HUDEP-2 (cell line): ENCODE data around the gene CDKN1A.

ENCODE experiments used
- DNase-seq, 76 experiments: peaks; one replicate each; lab custom pipeline; 2025; ENCODE audit not compliant: unreplicated experiment in 76 of 76; lab: John Stamatoyannopoulos, UW

Gene CDKN1A

DNA sequence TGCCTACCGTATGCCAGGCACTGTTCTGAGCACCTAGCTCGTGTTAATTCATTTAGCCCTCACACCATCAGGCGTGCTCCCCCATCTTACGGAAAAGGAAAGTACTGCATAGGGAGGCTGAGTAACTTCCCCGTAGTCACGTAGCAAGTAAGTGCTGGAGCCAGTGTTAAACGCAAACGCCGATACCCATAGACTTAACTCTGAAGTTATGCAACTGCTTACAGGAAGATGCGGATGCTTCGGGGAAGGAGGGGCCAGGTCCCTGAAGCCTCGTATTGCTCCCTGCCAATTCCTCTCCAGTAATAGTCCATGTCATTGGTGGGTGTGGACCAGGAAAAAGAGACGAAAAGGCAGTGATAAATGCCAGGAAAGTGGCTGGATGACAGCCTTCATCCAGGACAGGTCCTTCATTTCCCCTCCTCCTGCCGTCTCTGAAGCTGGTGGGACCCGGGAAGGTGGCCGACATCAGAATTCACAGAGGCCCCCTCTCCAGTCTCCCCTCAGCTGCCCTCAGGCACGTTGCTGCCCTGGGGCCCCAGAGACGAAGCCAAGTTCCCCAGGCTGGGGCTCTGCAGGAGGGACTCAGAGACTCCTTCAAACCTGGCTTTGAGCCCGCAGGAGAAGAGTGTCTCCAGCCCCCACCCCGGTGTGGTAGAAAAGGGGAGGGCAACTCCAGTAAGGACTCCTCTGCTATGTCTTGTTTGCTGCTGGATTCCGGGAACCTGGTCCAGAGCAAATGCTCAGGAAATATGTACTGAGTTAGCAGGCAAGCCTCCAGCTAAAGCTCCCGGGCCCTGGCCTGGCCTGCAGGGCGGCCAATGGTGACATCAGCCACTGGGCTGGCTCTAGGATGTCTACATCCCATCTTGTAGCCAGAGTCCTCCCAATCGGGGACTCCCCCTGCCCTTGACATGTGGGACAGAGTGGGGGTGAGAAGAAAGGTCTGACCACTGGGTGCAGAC lies 56.9 kb downstream of the CDKN1A start:
- DNase-seq, result no peak
